NCI-H510A treated with DMSO at 0.1 percent for 48 hours (cell line): ENCODE results near the gene ZNF366.

Source experiments
- DNase-seq: peaks from one replicate; lab custom pipeline; 2025; lab: John Stamatoyannopoulos, UW

ZNF366 gene

DNA sequence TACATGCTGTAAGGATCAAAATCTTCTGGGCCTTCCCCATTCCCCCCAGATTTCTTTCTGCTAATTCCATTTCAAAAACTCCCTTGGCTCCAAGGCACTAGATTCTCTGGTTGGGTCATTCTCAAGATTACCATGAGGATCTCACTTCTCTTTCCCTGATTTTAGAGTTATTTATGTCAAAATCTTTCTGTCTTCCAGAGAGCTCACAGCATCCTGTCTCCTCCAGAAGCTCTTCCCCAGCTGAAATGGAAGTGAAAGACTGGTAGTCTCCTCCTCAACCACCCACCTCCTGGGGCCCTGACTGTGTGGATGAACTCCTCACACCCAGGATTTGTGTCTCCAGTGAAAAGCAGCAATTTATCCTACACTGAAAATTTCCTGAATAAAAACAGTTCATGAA lies 11.9 kb upstream of the ZNF366 start:
- no peak for DNase-seq

DNA sequence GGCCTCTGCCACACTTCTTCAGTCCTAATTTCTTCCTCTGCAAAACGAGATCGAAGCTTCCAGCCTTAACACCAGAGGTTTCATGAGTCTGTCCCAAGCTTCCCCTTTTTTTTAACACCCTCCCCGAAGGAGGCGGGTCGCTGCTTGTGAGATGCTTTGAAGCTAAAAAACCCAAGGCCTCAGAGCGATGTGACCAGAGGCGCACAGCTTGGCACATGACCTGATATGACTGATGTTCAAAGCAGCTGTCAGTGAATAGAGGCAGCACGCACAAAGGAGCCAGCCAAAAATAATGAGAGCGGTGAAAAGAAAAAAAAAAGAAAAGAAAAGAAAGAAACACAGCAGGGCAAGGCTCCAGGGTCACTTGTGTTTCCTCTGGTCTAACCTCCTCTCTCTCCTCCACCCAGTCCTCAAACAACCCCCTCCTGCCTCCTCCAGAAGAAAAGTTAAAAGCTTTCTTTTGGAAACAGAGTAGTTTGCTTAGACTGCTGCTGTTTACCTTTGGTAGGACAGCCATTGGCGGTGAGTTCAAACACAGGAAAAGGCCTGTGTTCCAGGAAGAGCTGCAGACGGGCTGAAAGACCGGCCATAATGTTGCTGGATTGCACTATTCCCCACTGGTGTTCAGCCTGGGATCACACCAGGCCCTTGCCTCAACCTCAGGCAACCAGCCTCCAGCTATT lies 10.9 kb upstream of the ZNF366 start:
- no peak for DNase-seq

DNA sequence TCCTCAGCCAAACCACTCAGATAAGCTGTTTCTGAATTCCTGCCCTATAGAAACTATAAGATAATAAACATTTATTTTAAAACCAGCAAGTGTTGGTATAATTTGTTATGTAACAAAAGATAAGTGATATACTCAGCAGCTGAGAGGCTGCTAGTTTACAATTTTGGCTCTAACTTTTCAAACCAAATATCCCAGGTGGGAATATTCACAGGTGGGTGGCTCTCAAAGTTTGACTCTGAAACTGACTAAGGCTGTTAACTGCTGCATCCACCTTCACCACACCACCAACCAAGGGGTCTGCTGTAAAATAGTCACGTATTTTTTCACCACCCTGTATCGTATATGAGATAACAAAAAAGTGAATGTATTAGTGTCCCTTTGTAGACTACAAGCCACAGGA lies 9.7 kb upstream of the ZNF366 start:
- DNase-seq, result no peak

DNA sequence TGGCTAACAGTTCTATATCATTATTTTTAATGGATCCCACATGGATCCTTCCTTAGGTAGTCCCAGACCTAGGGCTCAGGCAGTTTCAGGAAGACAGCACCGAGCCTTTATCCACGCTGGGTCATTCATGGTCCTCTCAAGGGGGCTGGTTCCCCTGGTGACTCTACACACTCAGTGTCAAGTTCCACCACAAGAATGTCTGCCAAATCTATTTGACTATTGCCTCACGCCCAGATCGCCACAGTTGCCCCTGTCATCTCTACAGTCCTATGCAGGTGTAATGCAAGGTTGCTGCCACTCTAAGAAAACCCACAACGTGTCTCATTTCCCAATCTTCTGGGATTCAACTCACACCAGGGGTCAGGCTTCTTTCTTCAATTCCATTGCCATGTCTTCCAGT lies 8.0 kb upstream of the ZNF366 start:
- DNase-seq, result no peak

DNA sequence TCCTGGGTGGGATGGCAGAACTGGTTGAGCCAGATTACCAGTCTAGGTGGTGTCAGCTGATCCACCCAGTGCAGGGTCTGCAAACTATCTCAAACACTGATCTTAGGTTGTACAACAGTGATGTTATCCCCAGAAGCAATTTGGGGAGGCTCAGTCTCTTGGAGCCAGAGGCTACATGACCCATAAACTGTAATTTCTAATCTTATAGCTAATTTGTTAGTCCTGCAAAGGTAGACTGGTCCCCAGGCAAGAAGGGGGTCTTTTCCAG lies 5.3 kb upstream of the ZNF366 start:
- no peak for DNase-seq

DNA sequence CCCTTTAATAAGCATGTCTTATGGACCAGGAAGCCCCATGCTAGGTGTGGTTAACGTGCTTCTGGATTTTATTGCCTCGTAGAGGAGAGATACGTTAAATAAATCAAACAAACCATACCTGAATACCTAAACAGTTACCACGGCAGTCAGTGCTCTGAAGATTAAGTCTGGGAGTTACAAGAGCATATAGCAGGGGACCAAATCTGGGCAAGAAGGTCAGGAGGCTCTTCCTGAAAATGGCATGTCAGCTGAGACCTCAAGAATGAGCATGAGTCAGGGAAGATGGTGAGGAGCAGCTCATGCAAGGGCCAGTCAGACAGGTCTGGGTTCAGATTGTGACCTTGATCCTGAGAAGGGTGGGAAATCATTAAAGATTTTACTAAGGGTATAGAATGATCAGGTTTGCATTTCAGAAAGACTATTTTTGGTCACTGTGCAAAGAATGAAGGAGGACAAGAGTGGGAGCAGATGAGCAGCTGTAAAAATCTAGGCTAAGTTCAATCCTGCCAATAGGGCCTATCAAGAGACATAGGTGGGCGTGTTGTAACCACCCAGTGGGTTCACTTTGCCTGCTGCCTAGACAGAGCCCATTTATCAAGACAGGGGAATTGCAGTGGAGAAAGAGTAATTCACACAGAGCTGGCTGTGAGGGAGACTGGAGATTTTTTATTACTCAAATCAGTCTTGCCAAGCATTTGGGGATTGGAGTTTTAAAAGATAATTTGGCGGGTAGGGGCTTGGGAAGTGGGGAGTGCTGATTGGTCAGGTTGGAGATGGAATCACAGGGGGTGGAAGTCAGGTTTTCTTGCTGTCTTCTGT lies 4.8 kb upstream of the ZNF366 start:
- no peak for DNase-seq

DNA sequence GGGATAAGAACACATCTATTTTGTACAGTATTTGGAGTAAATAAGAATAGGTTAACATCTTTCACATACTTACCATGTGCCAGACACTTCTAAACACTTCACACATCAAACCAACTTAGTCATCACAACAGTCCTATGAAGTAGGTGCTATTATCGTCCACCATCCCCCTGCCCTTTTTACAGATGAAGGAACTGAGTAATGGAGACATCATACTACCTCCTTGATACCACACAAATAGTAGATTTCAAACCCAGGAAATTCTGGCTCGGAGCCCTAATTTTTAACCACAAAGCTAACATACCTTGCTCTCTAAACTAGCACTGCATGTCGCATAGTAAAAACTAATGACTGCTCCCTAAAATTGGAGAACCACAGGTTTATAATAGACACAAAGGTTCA lies 4.2 kb upstream of the ZNF366 start:
- no peak for DNase-seq

DNA sequence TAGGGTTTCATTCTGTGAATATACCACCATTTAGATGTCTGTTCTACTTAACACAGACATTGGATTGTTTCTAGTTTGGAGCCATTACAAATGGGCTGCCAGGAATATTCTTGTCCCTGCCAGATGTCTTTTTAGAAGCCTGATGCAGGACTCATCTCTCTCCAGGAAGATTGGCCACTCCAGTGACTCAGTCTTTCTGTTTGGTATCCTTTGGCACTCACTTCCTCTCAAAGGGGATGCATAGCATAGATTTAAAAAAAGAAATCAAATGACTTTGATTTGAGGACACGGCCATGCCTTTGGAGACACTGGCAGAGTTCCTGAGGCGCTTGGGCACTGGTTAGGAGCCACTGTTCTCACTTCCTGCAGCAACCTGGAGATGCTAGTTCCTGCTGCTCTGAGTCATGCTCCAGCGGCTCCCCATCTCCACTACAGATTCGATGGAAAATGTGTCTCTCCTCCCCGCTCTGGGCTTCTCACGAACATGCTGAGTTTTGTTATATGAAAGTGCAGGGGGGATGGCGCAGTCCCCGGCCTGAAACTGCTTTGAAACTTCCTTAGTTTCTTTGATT lies 3.5 kb upstream of the ZNF366 start:
- no peak for DNase-seq

DNA sequence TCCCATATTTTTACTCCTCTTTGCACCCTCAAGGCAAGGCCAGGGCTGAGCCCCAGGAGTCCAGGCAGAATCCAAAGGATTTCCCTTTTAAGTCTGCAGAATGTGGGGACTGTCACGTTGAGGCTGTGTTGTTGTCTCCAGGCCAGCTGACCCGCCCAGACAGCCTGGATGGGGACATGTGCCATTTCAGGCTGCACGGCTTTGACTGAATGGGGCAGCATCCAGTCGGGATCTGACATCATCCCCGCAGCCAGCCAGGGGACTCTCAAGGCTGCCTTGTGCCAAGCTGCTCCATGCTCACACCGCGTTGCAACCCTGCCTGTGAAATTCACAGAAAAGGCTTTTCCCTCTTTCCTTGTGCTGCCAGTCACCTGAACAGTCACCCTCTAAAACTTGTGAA lies 2.2 kb upstream of the ZNF366 start:
- DNase-seq, result no peak

DNA sequence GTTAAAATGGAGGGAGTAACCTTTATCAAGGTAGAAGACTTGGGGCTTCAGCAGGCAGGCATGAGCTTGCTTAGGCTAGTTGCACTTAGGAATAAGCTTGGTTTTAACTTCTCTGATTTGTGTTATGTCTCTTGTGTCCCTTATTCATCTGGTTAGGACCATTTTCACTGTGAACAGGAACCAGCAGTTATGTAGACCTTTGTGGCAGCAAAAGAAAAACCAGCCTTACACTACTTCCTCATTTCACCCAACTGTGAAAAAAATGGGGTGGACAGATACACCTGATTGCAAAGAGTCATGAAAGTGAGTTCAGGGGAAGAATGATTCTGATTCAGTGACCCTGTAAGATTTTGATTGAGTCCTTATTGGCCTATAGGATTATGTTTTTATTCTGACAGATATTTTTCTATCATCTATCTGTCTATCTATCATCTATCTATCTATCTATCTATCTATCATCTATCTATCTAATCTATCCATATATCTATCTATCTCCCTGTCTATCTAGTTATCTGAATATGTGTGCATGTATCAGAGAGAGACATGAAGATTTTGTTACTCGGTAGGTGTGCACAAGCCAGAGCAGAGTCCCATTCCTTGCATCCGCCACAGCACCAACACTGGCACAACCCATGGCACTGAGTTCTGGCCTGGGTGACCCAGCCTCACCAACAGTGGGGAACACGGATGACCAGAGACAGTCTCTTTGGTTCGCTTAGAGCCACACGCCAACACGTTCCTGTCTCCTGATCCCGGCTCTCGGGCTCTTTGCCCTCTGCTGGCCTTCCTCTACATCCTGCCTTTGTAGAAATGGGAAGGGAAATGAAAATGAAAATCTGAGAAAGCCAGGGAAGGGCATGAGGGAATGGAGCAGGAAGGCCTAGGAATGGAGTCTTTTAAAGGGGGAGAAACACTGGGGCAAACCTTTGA lies 1.3 kb upstream of the ZNF366 start:
- no peak for DNase-seq

DNA sequence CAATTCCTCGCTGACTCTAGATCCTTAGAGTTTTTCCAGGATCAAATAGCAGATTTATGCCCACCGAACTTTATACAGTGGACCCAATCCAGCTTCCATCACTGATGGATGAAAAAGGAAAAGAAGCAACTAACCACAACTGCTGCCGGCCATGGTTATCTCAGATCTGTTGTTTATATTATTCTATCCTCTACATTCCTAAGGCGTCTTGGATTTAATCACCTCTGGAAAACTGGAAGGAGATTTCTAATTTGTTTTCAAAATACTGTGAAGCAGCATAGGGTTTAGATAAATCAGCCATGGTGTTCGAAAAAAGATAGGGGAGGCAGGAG lies 663 bp upstream of the ZNF366 start:
- DNase-seq, result no peak

DNA sequence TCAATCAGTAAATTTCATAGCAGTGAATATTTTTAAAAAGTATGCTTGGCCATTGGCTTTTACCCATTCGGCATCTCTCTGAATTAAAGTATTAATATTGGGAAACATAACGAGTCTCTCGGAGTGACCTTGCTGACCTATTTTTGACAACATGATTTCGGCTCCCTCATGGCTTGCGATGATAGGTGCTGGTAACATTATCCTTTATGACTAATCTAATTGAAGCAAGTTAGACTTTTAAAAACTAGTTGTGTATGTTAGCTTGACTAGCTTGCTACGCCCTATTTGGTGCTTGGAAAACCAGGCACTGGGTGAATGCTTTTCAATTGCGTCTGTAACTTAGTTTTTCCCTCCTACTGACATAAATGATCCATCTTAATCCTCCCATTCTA lies 1.1 kb downstream of the ZNF366 start:
- DNase-seq, result no peak

DNA sequence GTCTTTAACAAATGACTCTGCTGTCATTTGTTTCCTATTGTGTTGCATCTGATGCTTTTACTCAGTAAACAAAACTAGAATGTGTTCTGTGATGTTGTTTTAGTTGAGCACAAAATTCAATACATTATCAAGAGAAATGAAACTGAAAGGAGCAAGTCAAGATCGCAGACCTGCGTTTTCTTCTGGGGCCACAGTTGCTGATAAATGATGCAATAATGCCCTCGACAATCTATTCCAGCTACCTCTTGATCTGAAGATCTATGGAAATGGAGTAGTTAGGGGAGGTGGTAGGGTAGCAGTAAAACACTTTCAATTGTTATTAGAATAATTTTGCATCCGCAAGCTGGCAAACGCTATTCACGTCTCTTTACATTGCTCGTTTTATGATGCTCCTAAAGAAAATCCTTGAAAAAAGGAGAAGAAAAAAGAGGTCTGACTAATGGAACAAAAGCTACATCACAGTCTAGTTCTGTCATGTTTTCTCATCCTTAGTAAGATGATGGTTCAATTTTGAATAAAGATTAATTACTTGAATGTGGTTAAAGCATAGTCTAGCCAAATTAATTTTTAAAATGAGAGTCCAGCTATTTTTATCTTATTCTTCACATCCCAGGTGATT lies 1.6 kb downstream of the ZNF366 start:
- no peak for DNase-seq

DNA sequence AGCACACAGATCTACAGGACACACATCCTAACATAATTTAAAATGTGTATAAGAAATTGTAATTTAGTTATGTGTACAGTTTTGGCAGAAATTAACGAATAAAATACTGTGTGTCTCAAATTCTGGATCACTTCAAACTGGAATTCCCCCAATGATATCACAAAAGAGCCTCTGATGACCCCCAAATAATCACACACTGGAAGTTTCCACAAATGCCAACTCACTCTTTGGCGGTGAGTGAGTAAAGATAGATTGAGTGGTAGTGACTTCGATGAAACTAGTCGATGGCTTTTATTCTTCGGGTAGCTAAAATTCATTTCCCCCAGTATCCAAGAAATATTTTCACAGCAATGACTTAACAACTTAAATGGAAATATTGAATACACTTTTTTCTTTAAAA lies 2.2 kb downstream of the ZNF366 start:
- no peak for DNase-seq

DNA sequence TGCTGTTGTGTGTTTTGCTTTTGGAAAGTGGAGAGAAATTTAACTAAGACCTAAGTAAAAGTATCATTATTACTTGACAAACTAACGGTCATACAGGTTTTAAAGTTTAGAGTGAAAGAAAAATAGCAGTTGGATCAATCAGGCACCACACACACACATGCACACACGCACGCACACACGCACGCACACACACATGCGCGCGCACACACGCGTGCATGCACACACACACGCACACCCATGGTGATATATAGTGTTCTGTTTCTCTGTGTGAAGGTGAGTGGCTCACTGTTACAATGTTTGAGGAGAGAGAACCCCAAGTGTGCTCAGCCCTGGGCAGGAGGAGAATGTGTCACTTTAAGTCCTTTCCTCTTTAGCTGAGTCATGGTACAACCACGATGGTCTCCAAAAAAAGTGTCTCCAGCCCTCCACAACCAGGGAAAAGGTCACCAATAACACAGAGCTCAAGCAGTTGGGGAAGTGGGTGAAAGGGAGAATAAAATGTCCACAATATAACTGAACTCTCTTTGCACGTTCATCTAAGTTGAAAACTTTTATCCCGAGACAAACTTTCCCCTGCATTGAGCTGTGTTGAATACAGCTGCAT lies 3.2 kb downstream of the ZNF366 start:
- no peak for DNase-seq

DNA sequence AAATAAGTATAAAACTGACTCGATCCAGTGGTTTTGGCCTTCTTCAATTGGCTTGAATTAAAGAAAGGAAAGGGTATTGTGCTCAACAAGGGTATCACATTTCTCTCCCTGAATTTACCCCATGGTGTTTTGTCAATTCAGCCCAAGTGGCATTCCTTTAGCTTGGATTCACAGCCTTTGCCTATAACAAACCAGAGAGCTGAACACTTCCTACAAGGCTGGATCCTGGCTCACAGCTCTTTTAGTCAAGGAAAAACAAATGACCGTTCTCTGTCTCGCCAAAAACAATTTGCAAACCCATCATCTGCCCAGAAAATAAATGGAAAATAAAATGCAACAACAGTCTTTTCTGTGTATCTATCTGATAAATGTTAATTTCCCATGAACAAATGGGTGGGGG lies 5.7 kb downstream of the ZNF366 start:
- DNase-seq, result no peak

DNA sequence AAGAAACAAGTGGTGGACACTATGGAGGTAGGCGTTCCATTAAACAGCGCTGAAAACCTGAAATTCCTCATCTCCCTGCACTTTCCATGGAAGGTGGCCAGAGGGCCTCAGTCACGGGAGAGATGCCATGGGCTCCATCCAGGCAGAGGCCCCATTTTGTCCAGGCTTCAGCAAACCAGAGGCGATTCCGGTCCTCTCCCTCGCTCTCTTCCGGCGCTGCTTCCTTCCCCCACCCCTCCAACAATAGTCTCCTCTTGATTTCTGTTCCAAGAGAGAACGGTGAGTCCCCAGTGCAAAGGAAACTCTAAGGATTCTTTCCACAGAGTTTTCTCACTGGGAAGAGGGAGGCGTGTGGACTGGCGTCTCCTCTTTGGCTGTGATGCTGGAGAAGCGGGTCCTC lies 7.5 kb downstream of the ZNF366 start:
- DNase-seq, result no peak

DNA sequence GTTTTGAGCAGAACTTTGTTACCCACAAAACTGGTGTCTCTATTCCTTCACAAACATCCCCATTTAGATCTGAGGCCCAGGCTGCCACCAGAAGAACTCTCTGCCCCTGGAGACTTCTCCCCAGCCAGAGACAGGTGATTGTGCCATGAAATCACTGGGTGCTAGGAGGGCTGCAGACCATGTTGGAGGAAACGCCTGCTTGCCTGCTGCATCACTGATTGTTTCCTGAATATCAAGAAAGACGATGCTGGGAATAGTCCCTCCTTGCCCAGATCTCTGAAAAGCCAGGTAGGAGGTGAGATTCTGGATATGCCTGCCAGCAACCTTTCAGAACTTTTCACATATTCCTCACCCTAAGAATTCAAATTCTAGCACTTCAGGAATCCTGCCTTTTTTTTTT lies 8.1 kb downstream of the ZNF366 start:
- no peak for DNase-seq

DNA sequence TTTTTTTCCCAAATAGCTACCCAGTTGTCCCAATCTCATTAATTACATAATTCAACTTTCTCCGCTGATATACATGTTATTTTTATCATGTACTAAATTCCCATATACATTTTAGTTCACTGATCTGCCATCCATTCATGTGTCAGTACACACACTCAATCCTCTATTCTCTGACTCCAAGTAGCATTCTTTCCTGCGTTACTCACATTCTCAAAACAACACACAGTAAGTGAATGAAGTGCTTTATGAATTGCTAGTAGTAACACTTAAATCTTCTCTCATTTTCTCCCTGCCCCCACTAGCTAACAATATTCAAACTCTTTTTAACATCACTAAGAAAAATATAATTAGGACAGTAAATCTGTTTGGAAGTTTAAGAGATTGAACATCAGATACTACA lies 8.9 kb downstream of the ZNF366 start:
- no peak for DNase-seq

DNA sequence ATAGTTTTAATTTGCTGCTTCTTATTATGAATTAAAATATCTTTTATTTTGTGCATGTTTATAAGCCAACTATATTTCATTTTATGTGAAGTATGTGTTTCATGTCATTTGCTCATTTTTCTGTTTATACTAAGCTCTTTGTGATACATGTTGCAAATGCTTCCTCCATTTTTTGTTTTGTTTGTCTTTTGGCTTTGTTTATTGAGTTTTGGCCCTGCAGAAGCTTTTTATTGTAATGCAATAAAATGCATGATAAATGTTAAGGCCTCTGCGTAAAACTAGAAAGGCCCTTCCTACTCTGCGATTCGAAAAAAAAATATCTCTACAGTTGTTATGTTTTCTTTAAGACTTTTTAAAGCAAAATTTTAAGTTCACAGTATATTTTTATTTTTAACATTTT lies 9.4 kb downstream of the ZNF366 start:
- DNase-seq, result no peak

DNA sequence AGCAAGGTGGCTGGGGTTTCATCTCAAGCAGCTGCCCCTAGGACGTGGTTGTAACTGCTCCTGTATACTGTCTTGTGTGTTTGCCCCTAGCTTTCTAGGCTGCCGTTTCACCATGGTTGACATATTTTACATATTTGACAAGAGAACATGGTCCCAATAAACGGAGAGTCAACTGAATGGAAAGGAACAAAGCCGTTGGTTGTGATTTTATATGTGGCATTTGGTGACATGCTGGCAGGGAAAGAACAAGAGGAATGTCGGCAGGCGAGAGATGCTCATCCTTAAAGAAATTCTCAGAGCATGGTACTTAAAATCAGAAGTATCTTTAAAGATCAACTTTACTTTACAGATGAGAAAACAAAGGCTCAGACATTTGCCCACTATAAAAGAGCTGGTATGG lies 11.8 kb downstream of the ZNF366 start:
- no peak for DNase-seq

DNA sequence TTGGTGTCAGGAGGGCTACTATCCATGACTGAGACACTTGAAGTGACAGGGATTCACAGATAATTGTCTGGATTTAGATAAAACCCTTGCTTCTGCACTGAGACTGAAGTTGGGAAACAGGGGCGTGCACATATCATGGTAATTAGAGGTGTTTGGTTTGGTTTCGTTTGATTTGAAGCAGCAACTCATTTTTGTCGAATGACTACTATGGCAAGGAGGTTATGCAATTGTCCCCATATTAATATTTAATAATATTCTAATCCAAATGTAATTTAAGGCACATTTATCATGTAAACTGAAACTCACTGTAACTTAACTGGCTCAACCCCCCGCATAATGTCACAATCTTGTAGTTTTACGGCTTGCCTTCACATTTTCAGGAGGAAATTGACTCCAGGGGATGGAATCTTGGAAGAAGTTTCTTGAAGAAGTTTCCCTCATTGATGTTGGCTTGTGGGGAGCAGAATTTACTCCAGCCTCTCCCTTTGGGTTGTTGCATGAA lies 12.5 kb downstream of the ZNF366 start:
- no peak for DNase-seq
